Neural cell (in vitro differentiated cells): ENCODE measurements around the gene VSTM4.

ENCODE experiments used
- CTCF ChIP-seq: fragments of 450-650 bp; IDR thresholded peaks from 2 replicates; pipeline ENCODE4 v1.5.1; 2014; ENCODE audit warnings: antibody characterized with exemption, mild to moderate bottlenecking, moderate library complexity; ENCODE audit not compliant: poor library complexity, severe bottlenecking
- EP300 ChIP-seq: fragments of 450-650 bp; conservative IDR thresholded peaks from 2 replicates; pipeline ENCODE4 v1.6.1; 2014; ENCODE audit warnings: antibody characterized with exemption, mild to moderate bottlenecking, moderate library complexity; ENCODE audit not compliant: poor library complexity, severe bottlenecking
- MXI1 ChIP-seq: fragments of 450-650 bp; conservative IDR thresholded peaks from 2 replicates; pipeline ENCODE4 v1.6.1; 2014; ENCODE audit warnings: antibody characterized with exemption, mild to moderate bottlenecking; ENCODE audit not compliant: poor library complexity, severe bottlenecking
- POLR2AphosphoS5 ChIP-seq: IDR thresholded peaks from 2 replicates; pipeline ENCODE4 v1.6.1; 2012
- RAD21 ChIP-seq: fragments of 450-650 bp; conservative IDR thresholded peaks from 2 replicates; pipeline ENCODE4 v1.6.1; 2014; ENCODE audit warnings: antibody characterized with exemption, mild to moderate bottlenecking, moderate library complexity

GRCh38 chr10:49062229-49062628, 53.1 kb downstream of the VSTM4 start:
- no peak for TF ChIP-seq CTCF
- no peak for TF ChIP-seq EP300
- TF ChIP-seq RAD21: no peak
- TF ChIP-seq MXI1: no peak
- no peak for TF ChIP-seq POLR2AphosphoS5
